Stimulated activated CD4-positive, alpha-beta T cell treated with anti-CD3 and anti-CD28 coated beads, Interleukin-12 subunit alpha, Interleukin-12 subunit beta, amount 100 ng/mL, for 48 hours (primary cell): ENCODE data around the gene RRH.
"Not testable (repeated sequence)": the region's sequence is repeated elsewhere in the genome, so short reads cannot be mapped to it uniquely, and the experiment has no call there.

Experiments used
- DNase-seq, 3 donors: peaks; one replicate each; pipeline ENCODE4 v3.0.0-alpha.2; 2020; ENCODE audit warnings: low read depth in 2 of 3, low spot score in 1 of 3

Gene RRH

DNA sequence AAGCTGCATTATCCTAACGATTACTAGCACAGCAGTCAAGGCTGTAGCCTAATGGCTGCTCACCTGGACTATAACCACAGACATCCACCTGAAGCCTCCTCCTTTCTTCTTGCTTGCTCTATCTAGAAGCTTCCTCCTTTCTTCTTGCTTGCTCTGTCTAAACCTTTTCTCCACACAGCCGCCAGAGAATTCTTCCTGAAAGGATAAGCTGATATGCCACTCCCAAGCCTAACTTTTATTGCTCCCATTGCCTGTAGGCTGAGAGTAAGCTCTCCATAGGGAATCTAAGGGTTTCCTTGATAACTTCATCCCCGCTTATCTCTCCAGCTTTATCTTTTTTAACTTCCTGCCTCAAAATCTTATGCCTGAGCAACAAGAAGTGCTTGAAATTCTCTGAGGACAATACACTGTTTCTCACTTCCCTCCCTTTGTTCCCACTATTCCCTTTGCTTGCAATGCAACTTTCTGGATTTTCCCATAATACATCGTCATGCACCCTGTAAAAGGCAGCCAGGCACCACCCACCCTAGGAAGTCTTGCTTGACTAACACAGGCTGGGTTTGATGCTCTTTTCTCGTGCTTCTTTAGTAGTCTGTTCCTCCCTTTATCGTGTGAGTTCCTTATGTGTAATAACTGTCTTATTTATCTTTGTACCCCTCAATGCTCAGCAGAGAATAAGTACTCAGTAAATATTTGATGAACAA, 18.8 kb downstream of the RRH start:
- DNase-seq: no peak

- DNase-seq: no peak
Observed at GRCh38 chr4:109847896-109848442, 20.2 kb downstream of the RRH start, which contains the start of gene LRIT3. LRIT3 (plus strand) TSS chr4:109848107; CDS start chr4:109848202, 95 bp downstream.

DNA sequence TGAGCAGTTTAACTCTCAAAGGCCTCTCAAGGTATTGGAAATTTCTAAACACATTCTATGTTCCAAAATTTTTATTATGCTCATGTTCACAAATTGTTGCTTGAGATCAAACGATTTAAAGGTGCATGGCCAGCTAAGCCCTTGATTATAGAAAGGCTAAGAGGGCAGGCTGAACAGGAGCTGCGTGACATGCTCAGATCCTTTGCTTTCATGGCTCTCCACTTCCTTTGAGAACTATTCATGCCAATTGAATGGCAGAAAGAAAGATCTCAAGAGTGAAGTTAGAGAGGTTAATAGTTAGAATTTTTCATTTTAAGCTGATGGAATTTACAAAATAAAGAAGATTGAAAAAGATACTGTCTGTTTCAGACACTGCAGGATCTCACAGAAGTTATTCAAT, 20.7 kb downstream of the RRH start:
- DNase-seq: no peak

DNA sequence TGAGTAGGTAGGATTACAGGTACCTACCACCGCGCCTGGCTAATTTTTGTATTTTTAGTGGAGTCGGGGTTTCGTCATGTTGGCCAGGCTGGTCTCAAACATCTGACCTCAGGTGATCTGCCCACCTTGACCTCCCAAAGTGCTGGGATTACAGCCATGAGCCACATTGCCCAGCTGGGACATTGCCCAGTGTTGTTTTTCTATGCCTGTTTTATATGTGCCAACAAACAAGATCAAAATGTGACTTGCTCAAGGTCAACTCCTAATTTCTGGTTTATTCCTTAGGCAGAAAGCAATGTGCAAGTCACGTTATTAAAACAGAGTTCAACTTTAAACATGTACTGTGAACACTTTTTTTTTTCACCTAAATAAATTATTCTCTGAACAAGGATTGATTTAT, 22.8 kb downstream of the RRH start:
- DNase-seq: no peak

DNA sequence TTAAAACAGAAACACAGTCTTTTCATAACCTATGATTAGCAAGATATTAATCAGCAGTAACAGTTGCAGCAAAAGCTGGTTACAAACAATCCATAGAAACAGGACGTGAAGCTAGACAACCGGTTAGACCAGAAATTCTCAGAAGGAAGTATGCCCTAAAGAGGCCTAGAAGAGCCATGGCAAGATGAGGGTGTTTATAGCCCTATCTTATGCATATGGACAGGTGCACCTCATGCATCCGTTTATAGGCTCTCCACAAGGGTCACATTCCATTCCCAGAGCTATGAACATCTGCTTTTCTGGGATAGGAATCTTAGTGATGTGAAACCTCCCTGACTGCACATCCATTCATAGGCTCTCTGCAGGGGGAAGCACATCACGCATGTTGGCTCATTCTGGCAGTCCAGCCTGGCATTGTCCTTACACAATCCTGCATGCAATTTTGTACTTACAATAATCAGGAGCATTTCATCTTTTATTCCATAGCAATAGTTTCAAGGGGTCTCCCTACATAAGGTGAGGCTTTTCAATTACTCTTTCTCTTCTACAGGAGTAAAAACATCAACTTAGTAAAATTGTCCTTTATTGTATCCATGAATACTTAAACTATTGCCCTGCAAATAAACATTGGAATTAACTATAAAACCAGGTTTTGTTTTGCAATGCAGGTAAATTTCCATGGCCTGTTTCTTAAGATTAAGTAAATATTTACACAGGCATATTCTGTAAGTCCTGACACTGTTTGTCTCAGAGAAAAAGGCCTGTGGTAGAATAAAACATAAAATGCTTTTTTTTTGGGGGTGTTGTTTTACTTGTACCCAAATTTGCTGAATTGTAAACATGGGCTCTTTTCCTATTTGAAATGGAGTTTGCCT, 31.9 kb downstream of the RRH start:
- not testable (repeated sequence) for DNase-seq

GRCh38 chr4:109861271-109861670, 33.5 kb downstream of the RRH start:
- DNase-seq: no peak

DNA sequence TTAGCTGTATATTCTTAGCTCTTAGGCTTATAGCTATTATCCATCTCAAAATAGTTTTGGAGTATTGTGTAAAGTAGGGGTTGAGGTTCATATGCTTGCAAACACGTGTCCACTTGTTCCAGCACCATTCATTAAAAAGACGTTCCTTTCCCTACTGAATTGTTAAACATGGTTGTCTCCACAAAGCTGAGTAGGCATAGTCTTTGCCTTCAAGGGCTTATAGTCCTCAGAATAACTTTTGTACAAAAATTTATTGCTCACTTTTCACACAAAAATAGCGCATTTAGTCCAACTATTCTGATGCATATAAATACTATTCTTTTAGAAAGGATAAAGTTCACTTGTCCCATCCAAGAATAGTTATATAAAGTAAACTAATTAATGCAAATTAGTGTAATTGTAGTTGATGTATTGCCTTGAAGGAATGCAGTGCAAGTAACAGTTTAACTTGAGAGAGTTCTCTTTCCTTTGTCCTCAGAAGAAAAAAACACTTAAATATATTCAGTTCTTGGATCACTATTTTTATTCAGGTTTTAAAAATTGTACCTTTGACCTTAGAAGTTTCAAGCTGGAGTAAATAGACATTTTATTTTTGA, 34.2 kb downstream of the RRH start:
- DNase-seq: no peak

GRCh38 chr4:109864134-109864533, 36.4 kb downstream of the RRH start:
- DNase-seq: no peak

DNA sequence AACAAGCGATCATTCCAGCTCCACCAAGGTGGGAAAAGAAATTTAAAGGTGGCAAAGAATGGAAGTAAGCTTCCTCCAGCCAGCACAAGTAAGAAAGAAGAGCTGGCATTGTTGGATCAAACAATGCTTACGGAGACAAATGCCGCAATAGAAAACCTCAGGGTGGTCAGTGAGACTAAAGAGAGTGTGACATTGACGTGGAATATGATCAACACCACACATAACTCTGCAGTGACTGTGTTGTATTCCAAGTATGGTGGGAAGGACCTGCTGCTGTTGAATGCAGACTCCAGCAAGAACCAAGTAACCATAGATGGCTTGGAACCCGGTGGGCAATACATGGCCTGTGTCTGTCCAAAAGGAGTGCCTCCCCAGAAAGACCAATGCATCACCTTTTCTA, 42.3 kb downstream of the RRH start:
- no peak for DNase-seq

DNA sequence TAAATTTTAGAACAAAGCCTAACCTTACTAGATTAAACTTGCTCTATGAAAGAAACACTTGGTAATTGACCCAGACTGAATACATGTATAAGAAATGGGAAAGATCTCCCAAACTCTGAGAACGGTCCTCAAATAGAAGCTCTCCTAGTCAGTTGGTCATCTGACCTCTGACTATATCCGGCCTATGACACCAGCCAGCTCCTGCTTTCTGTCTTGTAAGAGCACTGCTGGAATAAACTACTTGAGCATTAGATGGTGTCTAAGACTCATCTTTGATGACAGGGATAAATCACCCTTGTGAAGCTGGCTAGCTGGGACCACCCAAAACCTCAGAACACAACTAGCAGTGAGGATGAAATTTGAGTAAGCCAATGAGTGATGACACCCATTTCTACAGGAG, 44.3 kb downstream of the RRH start:
- DNase-seq: no peak

DNA sequence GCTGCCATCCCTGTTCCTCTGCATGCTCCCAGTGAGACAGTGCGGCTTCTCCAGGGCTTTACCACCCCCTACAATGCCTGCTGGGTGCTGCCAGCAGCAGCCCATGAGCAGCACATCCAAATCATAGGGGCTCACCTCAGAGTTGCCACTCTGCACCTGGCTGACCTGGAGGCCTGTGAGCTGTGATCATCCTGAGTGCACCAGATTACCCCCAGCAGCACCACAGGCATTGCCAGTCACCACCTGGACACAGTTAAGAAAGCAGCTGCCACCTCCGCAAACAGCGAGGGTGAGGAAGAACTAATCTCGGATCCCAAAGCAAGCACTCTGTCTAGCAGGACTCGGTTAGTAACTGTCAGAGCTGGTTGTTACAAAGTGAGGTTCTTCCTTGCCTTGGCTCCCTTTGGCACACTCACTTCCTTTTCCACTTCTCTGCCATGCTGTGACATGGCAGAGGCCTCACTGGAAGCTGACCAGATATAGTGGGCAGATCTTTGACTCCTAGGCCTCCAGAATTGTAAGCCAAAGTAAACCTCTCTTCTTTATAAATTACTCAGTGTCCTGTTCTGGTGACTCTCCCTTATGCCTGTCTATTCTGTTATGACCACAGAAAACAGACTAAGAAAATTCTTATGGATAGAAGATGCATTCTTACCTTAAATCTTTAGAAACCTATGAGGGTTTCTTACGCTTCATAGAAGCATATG, 45.3 kb downstream of the RRH start:
- DNase-seq: no peak

GRCh38 chr4:109873791-109874514, 46.2 kb downstream of the RRH start:
- no peak for DNase-seq

GRCh38 chr4:109875106-109875505, 47.3 kb downstream of the RRH start:
- DNase-seq: no peak

DNA sequence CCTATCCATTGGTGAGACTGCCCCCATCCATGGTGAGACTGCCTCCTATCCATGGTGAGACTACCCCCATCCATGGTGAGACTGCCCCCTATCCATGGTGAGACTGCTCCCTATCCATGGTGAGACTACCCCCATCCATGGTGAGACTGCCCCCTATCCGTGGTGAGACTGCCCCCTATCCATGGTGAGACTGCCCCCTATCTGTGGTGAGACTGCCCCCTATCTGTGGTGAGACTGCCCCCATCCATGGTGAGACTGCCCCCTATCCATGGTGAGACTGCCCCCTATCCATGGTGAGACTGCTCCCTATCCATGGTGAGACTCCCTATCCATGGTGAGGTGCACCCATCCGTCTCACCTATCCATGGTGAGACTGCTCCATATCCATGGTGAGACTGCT, 47.8 kb downstream of the RRH start:
- DNase-seq: not testable (repeated sequence)

- DNase-seq: no peak
Observed at GRCh38 chr4:109876634-109877265, 49.0 kb downstream of the RRH start.

DNA sequence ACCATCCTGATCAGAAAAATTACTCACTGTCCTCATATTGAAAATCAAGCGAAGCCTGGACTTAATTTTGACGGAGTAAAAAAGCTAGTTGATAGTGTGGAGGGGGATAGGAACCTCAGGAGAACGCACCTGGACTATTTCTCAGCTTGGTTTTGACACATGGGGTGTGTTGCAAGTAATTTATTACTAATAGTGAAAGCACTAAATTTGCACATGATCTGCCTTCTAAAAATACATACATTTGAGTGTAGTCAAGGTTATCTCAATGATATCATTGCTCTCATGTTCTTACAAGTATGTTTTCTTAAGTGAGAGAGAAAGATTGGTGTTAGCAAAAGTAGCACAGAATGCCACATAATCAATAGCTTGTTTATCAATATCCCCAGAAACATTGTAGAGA, 49.6 kb downstream of the RRH start:
- DNase-seq: no peak

DNA sequence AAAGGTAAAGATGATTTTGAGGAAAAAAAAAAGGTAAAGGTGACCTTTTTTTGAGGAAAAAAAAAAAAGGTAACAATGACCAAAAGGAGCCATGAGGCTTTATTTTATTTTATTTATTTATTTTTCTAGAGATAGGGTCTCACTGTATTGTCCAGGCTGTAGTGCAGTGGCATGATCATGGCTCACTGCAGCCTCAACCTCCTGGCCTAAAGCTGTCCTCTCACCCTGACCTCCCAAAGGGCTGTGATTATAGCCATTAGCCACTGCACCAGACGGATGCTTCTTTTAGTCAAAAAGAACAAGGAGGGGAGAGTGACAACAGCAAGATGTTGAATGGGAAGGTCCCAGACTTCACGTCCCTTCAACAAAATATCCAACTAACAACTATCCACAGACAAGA, 50.6 kb downstream of the RRH start:
- no peak for DNase-seq

GRCh38 chr4:109879081-109879480, 51.3 kb downstream of the RRH start:
- DNase-seq: no peak

DNA sequence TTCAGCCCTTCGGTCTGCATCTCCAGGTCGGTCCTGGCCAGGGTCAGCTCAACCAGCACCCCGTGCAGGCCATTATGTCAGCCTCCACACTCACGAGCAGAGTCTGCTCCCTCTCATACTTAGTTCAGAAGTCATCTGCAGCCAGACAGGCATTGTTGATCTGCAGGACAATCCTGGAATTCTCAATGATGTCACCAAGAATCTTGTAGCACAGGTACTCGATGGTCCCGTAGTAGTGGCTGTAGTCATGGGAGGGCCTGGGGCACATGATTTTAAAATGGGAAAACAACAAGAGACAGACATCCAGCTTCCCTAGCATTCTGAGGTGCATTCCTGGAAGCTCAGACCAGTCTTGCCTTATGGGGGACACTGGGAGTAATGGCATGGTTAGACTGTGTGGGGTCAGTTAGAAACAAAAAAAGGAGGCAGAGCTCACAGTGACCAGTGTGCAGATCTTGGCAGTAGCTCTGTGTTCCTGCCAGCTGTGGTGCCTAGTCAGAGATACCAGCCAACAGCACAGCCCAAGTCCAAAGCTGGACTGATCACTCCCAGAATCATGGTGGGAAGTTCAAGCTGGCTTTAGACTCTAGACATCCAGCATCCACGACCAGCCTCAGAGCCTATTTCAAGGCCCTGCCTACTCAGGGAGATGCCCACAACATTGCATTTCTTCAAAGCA, 52.0 kb downstream of the RRH start:
- no peak for DNase-seq
